HG02610 (cell line): Measurements from ENCODE around the gene FEM1B.

Source experiments
- ATAC-seq: cut with Tn5 transposase; IDR thresholded peaks from one replicate; pipeline ENCODE4 v1.9.1; 2021; ENCODE audit warnings: mild to moderate bottlenecking, moderate library complexity; ENCODE audit not compliant: unreplicated experiment

FEM1B gene

GRCh38 chr15:68318931-68319909, 41.7 kb downstream of the FEM1B start:
- no peak for ATAC-seq

GRCh38 chr15:68319997-68320396, 42.5 kb downstream of the FEM1B start:
- no peak for ATAC-seq

- ATAC-seq: no peak
These were observed 43.7 kb downstream of the FEM1B start for GRCh38 chr15:68321229-68321628.

GRCh38 chr15:68322796-68323195, 45.3 kb downstream of the FEM1B start:
- no peak for ATAC-seq

- ATAC-seq: no peak
These were observed 48.2 kb downstream of the FEM1B start for GRCh38 chr15:68325726-68326125.

GRCh38 chr15:68326711-68327354, 49.3 kb downstream of the FEM1B start:
- no peak for ATAC-seq

- ATAC-seq: no peak
These were observed 50.9 kb downstream of the FEM1B start for GRCh38 chr15:68328443-68328842.

- ATAC-seq: no peak
These were observed 51.4 kb downstream of the FEM1B start for GRCh38 chr15:68328964-68329363.

GRCh38 chr15:68330416-68330815, 52.9 kb downstream of the FEM1B start:
- ATAC-seq: no peak

GRCh38 chr15:68330901-68331300, 53.4 kb downstream of the FEM1B start:
- ATAC-seq: no peak

- no peak for ATAC-seq
These were observed 54.7 kb downstream of the FEM1B start for GRCh38 chr15:68332266-68332665.

- ATAC-seq: no peak
These were observed 56.4 kb downstream of the FEM1B start for GRCh38 chr15:68333775-68334470.

GRCh38 chr15:68334661-68335124, 57.1 kb downstream of the FEM1B start:
- ATAC-seq: no peak

GRCh38 chr15:68335251-68335650, 57.7 kb downstream of the FEM1B start:
- ATAC-seq: no peak

- ATAC-seq: no peak
These were observed 58.1 kb downstream of the FEM1B start for GRCh38 chr15:68335655-68336054.

- no peak for ATAC-seq
These were observed 59.0 kb downstream of the FEM1B start for GRCh38 chr15:68336516-68336915.

- ATAC-seq: no peak
These were observed 60.3 kb downstream of the FEM1B start for GRCh38 chr15:68337826-68338225.

- ATAC-seq: no peak
These were observed 61.9 kb downstream of the FEM1B start for GRCh38 chr15:68339481-68339880.

GRCh38 chr15:68340726-68341671, 63.5 kb downstream of the FEM1B start:
- no peak for ATAC-seq
